SK-N-SH treated with all-trans-retinoic acid at 6 μM for 48 hours (cell line): ENCODE results near the gene NAA38.

Source experiments
- ATAC-seq: fragments of 200-7000 bp; cut with Tn5 transposase; 3 replicates; pipeline ENCODE4 v1.9.1; 2020; ENCODE audit warnings: mild to moderate bottlenecking, moderate library complexity
- ARNTL ChIP-seq: fragments of 450-650 bp; formaldehyde crosslinking; IDR thresholded peaks from 2 replicates; pipeline ENCODE4 v1.5.0; 2020; ENCODE audit warnings: low read depth, mild to moderate bottlenecking, moderate library complexity, borderline replicate concordance
- BACH2 ChIP-seq: fragments of 250-450 bp; sonication (Bioruptor Pico); IDR thresholded peaks from 2 replicates; pipeline ENCODE4 v1.9.0; 2021; ENCODE audit warnings: mild to moderate bottlenecking, borderline replicate concordance
- CREB5 ChIP-seq: fragments of 250-450 bp; sonication (Bioruptor Pico); IDR thresholded peaks from 2 replicates; pipeline ENCODE4 v1.5.1; 2020; ENCODE audit warnings: low read depth, mild to moderate bottlenecking, moderate library complexity
- CSDC2 ChIP-seq: fragments of 250-450 bp; sonication (Bioruptor Pico); IDR thresholded peaks from 2 replicates; pipeline ENCODE4 v1.5.0; 2020; ENCODE audit warnings: mild to moderate bottlenecking, moderate library complexity
- GLIS3 ChIP-seq: fragments of 250-450 bp; sonication (Bioruptor Pico); IDR thresholded peaks from 2 replicates; pipeline ENCODE4 v1.5.0; 2020; ENCODE audit warnings: mild to moderate bottlenecking, moderate library complexity
- ISL1 ChIP-seq: fragments of 250-450 bp; sonication (Bioruptor Pico); IDR thresholded peaks from 2 replicates; pipeline ENCODE4 v2.1.2; 2022; ENCODE audit warnings: mild to moderate bottlenecking, moderate library complexity
- OSR1 ChIP-seq: fragments of 250-450 bp; sonication (Bioruptor Pico); IDR thresholded peaks from 2 replicates; pipeline ENCODE4 v1.8.0; 2022; ENCODE audit warnings: moderate library complexity, mild to moderate bottlenecking, inconsistent platforms
- RARB ChIP-seq: fragments of 250-450 bp; sonication (Bioruptor Pico); IDR thresholded peaks from 2 replicates; pipeline ENCODE4 v1.8.0; 2021; ENCODE audit warnings: mild to moderate bottlenecking, moderate library complexity
- TCF4 ChIP-seq: fragments of 250-450 bp; sonication (Bioruptor Pico); IDR thresholded peaks from 2 replicates; pipeline ENCODE4 v1.8.0; 2021; ENCODE audit warnings: mild to moderate bottlenecking, moderate library complexity, borderline replicate concordance
- TOX ChIP-seq: fragments of 250-450 bp; sonication (Bioruptor Pico); IDR thresholded peaks from 2 replicates; pipeline ENCODE4 v1.8.0; 2021; ENCODE audit warnings: mild to moderate bottlenecking, moderate library complexity, borderline replicate concordance
- ZC3H10 ChIP-seq: fragments of 250-450 bp; sonication (Bioruptor Pico); IDR thresholded peaks from 2 replicates; pipeline ENCODE4 v1.5.1; 2021; ENCODE audit warnings: mild to moderate bottlenecking, moderate library complexity
- ZFP3 ChIP-seq: fragments of 250-450 bp; sonication (Bioruptor Pico); IDR thresholded peaks from 2 replicates; pipeline ENCODE4 v1.5.0; 2020; ENCODE audit warnings: mild to moderate bottlenecking, moderate library complexity
- ZFP30 ChIP-seq: fragments of 450-650 bp; formaldehyde crosslinking; IDR thresholded peaks from 2 replicates; pipeline ENCODE4 v1.5.0; 2022; ENCODE audit warnings: mild to moderate bottlenecking, moderate library complexity
- ZNF565 ChIP-seq: fragments of 450-650 bp; formaldehyde crosslinking; conservative IDR thresholded peaks from 2 replicates; pipeline ENCODE4 v1.5.0; 2020; ENCODE audit warnings: low read depth, mild to moderate bottlenecking, moderate library complexity
- ZNF8 ChIP-seq: fragments of 450-650 bp; formaldehyde crosslinking; IDR thresholded peaks from 2 replicates; pipeline ENCODE4 v1.5.0; 2020; ENCODE audit warnings: mild to moderate bottlenecking, moderate library complexity
- TF ChIP-seq, protein P1 (sequence below): fragments of 250-450 bp; sonication (Bioruptor Pico); IDR thresholded peaks from 2 replicates; pipeline ENCODE4 v1.8.0; 2020; ENCODE audit warnings: mild to moderate bottlenecking, moderate library complexity, borderline replicate concordance
- TF ChIP-seq, protein P2 (sequence below): fragments of 250-450 bp; sonication (Bioruptor Pico); IDR thresholded peaks from 2 replicates; pipeline ENCODE4 v1.5.1; 2021; ENCODE audit warnings: mild to moderate bottlenecking, moderate library complexity
- TF ChIP-seq, protein P3 (sequence below): fragments of 250-450 bp; sonication (Bioruptor Pico); IDR thresholded peaks from 2 replicates; pipeline ENCODE4 v1.5.0; 2020; ENCODE audit warnings: mild to moderate bottlenecking, moderate library complexity
- TF ChIP-seq, protein P4 (sequence below): fragments of 250-450 bp; sonication (Bioruptor Pico); IDR thresholded peaks from 2 replicates; pipeline ENCODE4 v1.8.0; 2021; ENCODE audit warnings: low read depth, mild to moderate bottlenecking, moderate library complexity, borderline replicate concordance

The NAA38 gene

GRCh38 chr17:7862692-7863437, 5.5 kb upstream of the NAA38 start:
- ATAC-seq, result no peak
- no peak for TF ChIP-seq GLIS3
- no peak for TF ChIP-seq TOX
- TF ChIP-seq ISL1 (CRISPR knock-in tag), result no peak
- TF ChIP-seq TCF4 (CRISPR knock-in tag), result no peak
- no peak for TF ChIP-seq ZFP3
- no peak for TF ChIP-seq OSR1 (CRISPR knock-in tag)
- TF ChIP-seq ZNF8 (CRISPR knock-in tag), result no peak
- TF ChIP-seq ZFP30 (CRISPR knock-in tag), result no peak
- TF ChIP-seq, protein P1, sequence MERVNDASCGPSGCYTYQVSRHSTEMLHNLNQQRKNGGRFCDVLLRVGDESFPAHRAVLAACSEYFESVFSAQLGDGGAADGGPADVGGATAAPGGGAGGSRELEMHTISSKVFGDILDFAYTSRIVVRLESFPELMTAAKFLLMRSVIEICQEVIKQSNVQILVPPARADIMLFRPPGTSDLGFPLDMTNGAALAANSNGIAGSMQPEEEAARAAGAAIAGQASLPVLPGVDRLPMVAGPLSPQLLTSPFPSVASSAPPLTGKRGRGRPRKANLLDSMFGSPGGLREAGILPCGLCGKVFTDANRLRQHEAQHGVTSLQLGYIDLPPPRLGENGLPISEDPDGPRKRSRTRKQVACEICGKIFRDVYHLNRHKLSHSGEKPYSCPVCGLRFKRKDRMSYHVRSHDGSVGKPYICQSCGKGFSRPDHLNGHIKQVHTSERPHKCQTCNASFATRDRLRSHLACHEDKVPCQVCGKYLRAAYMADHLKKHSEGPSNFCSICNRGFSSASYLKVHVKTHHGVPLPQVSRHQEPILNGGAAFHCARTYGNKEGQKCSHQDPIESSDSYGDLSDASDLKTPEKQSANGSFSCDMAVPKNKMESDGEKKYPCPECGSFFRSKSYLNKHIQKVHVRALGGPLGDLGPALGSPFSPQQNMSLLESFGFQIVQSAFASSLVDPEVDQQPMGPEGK (CRISPR knock-in tag), result no peak
- TF ChIP-seq, protein P2, sequence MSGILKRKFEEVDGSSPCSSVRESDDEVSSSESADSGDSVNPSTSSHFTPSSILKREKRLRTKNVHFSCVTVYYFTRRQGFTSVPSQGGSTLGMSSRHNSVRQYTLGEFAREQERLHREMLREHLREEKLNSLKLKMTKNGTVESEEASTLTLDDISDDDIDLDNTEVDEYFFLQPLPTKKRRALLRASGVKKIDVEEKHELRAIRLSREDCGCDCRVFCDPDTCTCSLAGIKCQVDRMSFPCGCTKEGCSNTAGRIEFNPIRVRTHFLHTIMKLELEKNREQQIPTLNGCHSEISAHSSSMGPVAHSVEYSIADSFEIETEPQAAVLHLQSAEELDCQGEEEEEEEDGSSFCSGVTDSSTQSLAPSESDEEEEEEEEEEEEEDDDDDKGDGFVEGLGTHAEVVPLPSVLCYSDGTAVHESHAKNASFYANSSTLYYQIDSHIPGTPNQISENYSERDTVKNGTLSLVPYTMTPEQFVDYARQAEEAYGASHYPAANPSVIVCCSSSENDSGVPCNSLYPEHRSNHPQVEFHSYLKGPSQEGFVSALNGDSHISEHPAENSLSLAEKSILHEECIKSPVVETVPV (CRISPR knock-in tag), result no peak

- no peak for ATAC-seq
Observed at GRCh38 chr17:7859028-7859427, 1.7 kb upstream of the NAA38 start.

More at GRCh38 chr17:7859028-7859427, 1.7 kb upstream of the NAA38 start:
- TF ChIP-seq ZNF565 (CRISPR knock-in tag), result no peak
- no peak for TF ChIP-seq ARNTL (CRISPR knock-in tag)
- TF ChIP-seq BACH2 (CRISPR knock-in tag), result no peak
- TF ChIP-seq, protein P1 (CRISPR knock-in tag), result no peak
- no peak for TF ChIP-seq RARB (CRISPR knock-in tag)
- no peak for TF ChIP-seq CREB5 (CRISPR knock-in tag)
- no peak for TF ChIP-seq ZFP30 (CRISPR knock-in tag)
- no peak for TF ChIP-seq ISL1 (CRISPR knock-in tag)
- TF ChIP-seq, protein P3, sequence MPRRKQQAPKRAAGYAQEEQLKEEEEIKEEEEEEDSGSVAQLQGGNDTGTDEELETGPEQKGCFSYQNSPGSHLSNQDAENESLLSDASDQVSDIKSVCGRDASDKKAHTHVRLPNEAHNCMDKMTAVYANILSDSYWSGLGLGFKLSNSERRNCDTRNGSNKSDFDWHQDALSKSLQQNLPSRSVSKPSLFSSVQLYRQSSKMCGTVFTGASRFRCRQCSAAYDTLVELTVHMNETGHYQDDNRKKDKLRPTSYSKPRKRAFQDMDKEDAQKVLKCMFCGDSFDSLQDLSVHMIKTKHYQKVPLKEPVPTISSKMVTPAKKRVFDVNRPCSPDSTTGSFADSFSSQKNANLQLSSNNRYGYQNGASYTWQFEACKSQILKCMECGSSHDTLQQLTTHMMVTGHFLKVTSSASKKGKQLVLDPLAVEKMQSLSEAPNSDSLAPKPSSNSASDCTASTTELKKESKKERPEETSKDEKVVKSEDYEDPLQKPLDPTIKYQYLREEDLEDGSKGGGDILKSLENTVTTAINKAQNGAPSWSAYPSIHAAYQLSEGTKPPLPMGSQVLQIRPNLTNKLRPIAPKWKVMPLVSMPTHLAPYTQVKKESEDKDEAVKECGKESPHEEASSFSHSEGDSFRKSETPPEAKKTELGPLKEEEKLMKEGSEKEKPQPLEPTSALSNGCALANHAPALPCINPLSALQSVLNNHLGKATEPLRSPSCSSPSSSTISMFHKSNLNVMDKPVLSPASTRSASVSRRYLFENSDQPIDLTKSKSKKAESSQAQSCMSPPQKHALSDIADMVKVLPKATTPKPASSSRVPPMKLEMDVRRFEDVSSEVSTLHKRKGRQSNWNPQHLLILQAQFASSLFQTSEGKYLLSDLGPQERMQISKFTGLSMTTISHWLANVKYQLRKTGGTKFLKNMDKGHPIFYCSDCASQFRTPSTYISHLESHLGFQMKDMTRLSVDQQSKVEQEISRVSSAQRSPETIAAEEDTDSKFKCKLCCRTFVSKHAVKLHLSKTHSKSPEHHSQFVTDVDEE (CRISPR knock-in tag), result no peak
- no peak for TF ChIP-seq CSDC2 (CRISPR knock-in tag)
- no peak for TF ChIP-seq TOX
- no peak for TF ChIP-seq GLIS3
- TF ChIP-seq ZC3H10 (CRISPR knock-in tag), result no peak
- TF ChIP-seq ZNF8 (CRISPR knock-in tag), result no peak
- TF ChIP-seq, protein P4, sequence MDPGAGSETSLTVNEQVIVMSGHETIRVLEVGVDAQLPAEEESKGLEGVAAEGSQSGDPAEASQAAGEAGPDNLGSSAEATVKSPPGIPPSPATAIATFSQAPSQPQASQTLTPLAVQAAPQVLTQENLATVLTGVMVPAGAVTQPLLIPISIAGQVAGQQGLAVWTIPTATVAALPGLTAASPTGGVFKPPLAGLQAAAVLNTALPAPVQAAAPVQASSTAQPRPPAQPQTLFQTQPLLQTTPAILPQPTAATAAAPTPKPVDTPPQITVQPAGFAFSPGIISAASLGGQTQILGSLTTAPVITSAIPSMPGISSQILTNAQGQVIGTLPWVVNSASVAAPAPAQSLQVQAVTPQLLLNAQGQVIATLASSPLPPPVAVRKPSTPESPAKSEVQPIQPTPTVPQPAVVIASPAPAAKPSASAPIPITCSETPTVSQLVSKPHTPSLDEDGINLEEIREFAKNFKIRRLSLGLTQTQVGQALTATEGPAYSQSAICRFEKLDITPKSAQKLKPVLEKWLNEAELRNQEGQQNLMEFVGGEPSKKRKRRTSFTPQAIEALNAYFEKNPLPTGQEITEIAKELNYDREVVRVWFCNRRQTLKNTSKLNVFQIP (CRISPR knock-in tag), result no peak
